ENCODE data around the gene MPZ.

The MPZ gene

DNA sequence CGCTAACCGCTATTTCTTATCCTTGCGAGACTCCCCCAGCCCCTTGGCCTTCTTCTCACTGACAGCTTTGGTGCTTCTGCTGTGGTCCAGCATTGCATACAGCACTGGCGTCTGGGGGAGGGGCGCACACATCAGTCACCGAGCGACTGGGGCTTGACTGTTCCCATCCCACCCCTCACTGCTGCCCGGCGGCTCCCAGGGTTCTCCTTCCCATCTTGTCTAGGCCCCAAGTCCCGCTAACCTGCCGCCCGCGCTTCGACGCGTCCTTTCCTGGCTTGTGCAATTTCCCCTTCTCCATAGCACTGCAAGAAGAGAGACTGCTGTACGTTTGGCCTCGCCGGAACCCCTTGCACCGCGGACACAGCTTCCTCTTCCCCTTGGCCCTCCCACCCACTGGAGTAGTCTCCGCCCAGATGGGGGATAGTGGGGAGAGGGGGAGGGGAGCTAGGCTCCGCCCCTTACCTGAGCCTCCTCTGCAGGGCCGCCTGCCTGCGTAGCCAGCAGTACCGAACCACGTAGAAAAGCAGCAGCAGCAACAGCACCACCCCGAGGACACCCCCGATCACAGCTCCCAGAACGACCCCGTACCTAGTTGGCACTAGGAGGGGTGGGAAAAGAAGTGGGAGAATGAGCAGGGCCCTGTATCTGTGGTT lies 3.8 kb downstream of the MPZ start:
- Histone ChIP-seq H3K9me3 (ENCODE audit: control insufficient read depth, insufficient read depth, low read depth, low read length) (no peaks in the 10 kb centered on the region), H3K4me3 (ENCODE audit: low read depth, low read length) (peak overlapping the region; percentile 54), H3K4me1 (ENCODE audit: control insufficient read depth, insufficient read depth, low read length) (peaks cover 6% of the 10 kb centered on the region), H3K27ac (ENCODE audit: extremely low read depth, low read depth, low read length) (no peak overlapping the region), H3K36me3 (ENCODE audit: control insufficient read depth in 2 of 2, insufficient read depth in 1 of 2, low read length in 2 of 2) (no peaks in the 10 kb centered on the region)
- TF ChIP-seq ZFP41 (tag by site-specific recombination; IDR thresholded peaks at IDR 0.05; ENCODE audit: borderline replicate concordance) (no peak), ZNF114 (tag by site-specific recombination; IDR thresholded peaks at IDR 0.05) (no peak), KLF1 (tag by site-specific recombination; IDR thresholded peaks at IDR 0.05) (no peak), SCRT2 (tag by site-specific recombination; IDR thresholded peaks at IDR 0.05) (no peak), ZNF266 (tag by site-specific recombination; IDR thresholded peaks at IDR 0.05; ENCODE audit: low read depth) (no peak), ZNF121 (tag by site-specific recombination; IDR thresholded peaks at IDR 0.05) (no peak)
- TF ChIP-seq, protein P1, sequence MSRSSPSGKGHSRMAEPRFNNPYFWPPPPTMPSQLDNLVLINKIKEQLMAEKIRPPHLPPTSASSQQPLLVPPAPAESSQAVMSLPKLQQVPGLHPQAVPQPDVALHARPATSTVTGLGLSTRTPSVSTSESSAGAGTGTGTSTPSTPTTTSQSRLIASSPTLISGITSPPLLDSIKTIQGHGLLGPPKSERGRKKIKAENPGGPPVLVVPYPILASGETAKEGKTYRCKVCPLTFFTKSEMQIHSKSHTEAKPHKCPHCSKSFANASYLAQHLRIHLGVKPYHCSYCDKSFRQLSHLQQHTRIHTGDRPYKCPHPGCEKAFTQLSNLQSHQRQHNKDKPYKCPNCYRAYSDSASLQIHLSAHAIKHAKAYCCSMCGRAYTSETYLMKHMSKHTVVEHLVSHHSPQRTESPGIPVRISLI (tag by site-specific recombination; IDR thresholded peaks at IDR 0.05), result no peak
- TF ChIP-seq, protein P2, sequence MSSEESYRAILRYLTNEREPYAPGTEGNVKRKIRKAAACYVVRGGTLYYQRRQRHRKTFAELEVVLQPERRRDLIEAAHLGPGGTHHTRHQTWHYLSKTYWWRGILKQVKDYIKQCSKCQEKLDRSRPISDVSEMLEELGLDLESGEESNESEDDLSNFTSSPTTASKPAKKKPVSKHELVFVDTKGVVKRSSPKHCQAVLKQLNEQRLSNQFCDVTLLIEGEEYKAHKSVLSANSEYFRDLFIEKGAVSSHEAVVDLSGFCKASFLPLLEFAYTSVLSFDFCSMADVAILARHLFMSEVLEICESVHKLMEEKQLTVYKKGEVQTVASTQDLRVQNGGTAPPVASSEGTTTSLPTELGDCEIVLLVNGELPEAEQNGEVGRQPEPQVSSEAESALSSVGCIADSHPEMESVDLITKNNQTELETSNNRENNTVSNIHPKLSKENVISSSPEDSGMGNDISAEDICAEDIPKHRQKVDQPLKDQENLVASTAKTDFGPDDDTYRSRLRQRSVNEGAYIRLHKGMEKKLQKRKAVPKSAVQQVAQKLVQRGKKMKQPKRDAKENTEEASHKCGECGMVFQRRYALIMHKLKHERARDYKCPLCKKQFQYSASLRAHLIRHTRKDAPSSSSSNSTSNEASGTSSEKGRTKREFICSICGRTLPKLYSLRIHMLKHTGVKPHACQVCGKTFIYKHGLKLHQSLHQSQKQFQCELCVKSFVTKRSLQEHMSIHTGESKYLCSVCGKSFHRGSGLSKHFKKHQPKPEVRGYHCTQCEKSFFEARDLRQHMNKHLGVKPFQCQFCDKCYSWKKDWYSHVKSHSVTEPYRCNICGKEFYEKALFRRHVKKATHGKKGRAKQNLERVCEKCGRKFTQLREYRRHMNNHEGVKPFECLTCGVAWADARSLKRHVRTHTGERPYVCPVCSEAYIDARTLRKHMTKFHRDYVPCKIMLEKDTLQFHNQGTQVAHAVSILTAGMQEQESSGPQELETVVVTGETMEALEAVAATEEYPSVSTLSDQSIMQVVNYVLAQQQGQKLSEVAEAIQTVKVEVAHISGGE (tag by site-specific recombination; conservative IDR thresholded peaks at IDR 0.05; ENCODE audit: low read depth), result no peak
- TF ChIP-seq, protein P3, sequence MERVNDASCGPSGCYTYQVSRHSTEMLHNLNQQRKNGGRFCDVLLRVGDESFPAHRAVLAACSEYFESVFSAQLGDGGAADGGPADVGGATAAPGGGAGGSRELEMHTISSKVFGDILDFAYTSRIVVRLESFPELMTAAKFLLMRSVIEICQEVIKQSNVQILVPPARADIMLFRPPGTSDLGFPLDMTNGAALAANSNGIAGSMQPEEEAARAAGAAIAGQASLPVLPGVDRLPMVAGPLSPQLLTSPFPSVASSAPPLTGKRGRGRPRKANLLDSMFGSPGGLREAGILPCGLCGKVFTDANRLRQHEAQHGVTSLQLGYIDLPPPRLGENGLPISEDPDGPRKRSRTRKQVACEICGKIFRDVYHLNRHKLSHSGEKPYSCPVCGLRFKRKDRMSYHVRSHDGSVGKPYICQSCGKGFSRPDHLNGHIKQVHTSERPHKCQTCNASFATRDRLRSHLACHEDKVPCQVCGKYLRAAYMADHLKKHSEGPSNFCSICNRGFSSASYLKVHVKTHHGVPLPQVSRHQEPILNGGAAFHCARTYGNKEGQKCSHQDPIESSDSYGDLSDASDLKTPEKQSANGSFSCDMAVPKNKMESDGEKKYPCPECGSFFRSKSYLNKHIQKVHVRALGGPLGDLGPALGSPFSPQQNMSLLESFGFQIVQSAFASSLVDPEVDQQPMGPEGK (tag by site-specific recombination; IDR thresholded peaks at IDR 0.05), result no peak
- ChIA-PET CTCF (interaction anchor here (0.5 to 1.8 kb wide), 7 partner anchors 16 to 114 kb away, joined by 3 to 9 read pairs (median 4); partner anchors contain the start of gene TOMM40L), POLR2A (interaction anchor here (0.6 to 1.5 kb wide), 7 partner anchors 8 to 316 kb away, joined by 3 to 6 read pairs (median 4); partner anchors contain the start of genes SDHC and TOMM40L)

DNA sequence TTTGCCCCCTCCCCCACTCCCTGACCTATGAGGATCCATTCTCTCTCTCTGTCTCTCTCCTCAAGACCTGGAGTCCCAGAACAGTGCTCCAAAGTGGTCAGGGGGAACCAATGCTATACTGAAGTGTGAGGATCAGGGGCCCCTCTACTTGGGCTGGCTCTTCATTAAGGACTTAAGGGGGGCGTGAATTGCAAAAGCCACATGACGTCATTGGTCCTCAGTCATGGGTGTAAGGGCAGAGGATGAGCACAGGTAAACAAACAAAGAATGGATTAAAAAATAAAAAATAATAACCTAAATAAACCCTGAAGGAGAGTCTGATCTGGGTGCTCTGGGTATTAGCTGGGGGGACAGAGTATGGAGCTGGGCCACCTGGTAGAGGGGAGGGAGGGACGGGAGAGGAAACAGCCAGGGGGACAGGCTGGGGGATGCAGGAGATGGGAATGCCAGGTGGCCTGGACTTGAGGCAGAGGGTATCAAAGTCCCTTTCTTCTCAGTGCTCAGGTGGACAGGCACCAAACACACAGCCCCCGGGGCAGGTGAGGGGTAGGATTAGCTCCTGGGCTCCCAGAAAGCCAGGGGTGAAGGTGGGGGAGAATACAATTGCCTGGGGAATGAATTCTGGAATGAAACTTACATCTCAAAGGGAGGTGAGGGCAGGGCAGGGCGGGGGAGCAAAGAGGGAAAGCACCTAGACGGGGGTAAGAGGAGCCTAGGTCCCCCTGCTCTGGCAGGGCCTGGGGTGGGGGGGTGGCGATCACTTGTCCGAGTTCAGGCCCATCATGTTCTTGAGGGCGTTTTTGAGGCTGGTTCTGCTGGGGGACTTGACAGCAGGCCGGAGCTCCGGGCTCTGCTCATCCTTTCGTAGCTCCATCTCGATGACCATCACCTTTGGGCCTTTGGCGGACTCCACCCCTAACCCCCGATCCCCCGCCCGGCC lies 4.6 kb downstream of the MPZ start:
- ChIA-PET POLR2A (interaction anchor here (0.6 to 2.7 kb wide), 3 partner anchors 9 to 235 kb away, joined by 4 to 11 read pairs (median 6); partner anchors contain the start of gene SDHC), CTCF (interaction anchor here (0.6 to 1.8 kb wide), 7 partner anchors 15 to 113 kb away, joined by 3 to 9 read pairs (median 4); partner anchors contain the start of gene TOMM40L)
- Histone ChIP-seq H3K9me3 (ENCODE audit: control insufficient read depth, insufficient read depth, low read depth, low read length) (no peaks in the 10 kb centered on the region), H3K4me1 (ENCODE audit: control insufficient read depth, insufficient read depth, low read length) (peaks cover 6% of the 10 kb centered on the region), H3K36me3 (ENCODE audit: control insufficient read depth in 2 of 2, insufficient read depth in 1 of 2, low read length in 2 of 2) (no peaks in the 10 kb centered on the region), H3K4me3 (ENCODE audit: low read depth, low read length) (peak overlapping the region; percentile 54), H3K27ac (ENCODE audit: extremely low read depth, low read depth, low read length) (no peak overlapping the region)
- TF ChIP-seq ZNF391 (tag by site-specific recombination; IDR thresholded peaks at IDR 0.05; ENCODE audit: borderline replicate concordance, low read depth) (no peak), OVOL3 (tag by site-specific recombination; IDR thresholded peaks at IDR 0.05) (no peak), ZNF791 (tag by site-specific recombination; IDR thresholded peaks at IDR 0.05) (no peak), ZNF501 (tag by site-specific recombination; IDR thresholded peaks at IDR 0.05) (no peak), ZNF19 (tag by site-specific recombination; IDR thresholded peaks at IDR 0.05; ENCODE audit: low read depth) (no peak)
- TF ChIP-seq, protein P4, sequence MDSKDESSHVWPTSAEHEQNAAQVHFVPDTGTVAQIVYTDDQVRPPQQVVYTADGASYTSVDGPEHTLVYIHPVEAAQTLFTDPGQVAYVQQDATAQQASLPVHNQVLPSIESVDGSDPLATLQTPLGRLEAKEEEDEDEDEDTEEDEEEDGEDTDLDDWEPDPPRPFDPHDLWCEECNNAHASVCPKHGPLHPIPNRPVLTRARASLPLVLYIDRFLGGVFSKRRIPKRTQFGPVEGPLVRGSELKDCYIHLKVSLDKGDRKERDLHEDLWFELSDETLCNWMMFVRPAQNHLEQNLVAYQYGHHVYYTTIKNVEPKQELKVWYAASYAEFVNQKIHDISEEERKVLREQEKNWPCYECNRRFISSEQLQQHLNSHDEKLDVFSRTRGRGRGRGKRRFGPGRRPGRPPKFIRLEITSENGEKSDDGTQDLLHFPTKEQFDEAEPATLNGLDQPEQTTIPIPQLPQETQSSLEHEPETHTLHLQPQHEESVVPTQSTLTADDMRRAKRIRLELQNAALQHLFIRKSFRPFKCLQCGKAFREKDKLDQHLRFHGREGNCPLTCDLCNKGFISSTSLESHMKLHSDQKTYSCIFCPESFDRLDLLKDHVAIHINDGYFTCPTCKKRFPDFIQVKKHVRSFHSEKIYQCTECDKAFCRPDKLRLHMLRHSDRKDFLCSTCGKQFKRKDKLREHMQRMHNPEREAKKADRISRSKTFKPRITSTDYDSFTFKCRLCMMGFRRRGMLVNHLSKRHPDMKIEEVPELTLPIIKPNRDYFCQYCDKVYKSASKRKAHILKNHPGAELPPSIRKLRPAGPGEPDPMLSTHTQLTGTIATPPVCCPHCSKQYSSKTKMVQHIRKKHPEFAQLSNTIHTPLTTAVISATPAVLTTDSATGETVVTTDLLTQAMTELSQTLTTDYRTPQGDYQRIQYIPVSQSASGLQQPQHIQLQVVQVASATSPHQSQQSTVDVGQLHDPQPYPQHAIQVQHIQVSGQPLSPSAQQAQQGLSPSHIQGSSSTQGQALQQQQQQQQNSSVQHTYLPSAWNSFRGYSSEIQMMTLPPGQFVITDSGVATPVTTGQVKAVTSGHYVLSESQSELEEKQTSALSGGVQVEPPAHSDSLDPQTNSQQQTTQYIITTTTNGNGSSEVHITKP (tag by site-specific recombination; IDR thresholded peaks at IDR 0.05), result no peak
- TF ChIP-seq, protein P5, sequence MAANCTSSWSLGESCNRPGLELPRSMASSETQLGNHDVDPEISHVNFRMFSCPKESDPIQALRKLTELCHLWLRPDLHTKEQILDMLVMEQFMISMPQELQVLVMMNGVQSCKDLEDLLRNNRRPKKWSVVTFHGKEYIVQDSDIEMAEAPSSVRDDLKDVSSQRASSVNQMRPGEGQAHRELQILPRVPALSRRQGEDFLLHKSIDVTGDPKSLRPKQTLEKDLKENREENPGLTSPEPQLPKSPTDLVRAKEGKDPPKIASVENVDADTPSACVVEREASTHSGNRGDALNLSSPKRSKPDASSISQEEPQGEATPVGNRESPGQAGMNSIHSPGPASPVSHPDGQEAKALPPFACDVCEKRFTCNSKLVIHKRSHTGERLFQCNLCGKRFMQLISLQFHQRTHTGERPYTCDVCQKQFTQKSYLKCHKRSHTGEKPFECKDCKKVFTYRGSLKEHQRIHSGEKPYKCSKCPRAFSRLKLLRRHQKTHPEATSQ (tag by site-specific recombination; IDR thresholded peaks at IDR 0.05), result no peak
- TF ChIP-seq, protein P3 (tag by site-specific recombination; IDR thresholded peaks at IDR 0.05), result 0 out of 2 replicates have a peak, but pooled peaks have one; percentile 19
